Colon (tissue), 2 donors: ENCODE measurements around the gene SLC44A2.

ENCODE experiments used
- FAIRE-seq: peaks from 2 replicates; lab custom pipeline; 2012; peaks lifted over from hg19 to GRCh38; lab: Jason Lieb, UNC
- donor health status: control.
- donor health status: control.

The SLC44A2 gene

DNA sequence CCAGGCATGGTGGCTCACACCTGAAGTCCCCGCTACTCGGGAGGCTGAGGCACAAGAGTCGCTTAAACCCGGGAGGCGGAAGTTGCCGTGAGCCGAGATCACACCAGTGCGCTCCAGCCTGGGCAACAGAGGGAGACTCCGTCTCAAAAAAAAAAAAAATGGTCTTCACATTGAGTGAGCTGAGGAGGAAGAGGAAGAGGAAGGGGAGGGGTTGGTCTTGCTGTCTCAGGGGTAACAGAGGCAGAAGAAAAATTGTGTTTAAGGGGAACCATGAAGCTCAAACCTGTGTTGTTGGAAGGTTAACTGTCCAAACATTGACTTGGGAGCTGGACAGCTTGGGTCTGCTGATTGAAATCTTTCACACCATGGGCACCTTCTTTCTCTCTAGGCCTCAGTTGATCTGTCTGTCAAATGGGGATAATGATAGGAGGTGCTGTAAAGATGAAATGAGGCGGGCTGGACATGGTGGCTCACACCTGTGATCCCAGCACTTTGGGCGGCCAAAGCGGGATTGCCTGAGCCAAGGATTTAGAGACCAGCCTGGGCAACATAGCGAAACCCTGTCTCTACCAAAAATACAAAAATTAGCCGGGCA, 9.8 kb upstream of the SLC44A2 start:
- FAIRE-seq, result no peak

DNA sequence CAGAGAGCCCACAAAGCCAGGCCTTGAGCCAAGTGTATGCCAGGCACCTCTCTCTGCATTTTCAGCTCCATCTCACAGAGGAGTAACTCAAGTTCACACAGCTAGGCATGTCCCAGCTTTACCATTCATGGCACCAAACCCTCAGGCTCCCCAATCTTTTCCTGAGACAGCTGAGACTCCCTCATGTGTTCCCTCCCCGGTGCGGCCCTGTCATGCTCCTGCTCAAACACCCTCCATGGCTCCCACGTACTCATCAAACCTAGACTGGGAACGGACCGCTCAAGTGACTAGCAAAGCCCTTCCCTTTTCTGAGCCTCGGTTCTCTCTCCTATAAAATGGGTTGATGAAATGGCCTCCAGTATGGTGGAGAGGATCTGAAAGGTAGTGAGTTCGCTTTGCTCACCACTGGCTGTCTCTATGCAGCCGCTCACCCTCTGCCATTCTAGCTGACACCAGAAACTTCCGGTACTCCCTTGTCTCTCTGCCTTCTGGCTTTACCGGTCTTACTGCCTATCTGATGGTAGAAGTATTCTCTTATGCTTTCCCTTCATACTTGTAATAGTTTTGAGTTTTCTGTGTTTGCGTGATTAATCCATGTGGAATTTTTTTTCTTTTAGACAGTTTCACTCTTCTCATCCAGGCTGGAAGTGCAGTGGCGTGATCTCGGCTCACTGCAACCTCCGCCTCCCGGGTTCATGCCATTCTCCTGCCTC, 7.8 kb upstream of the SLC44A2 start:
- FAIRE-seq, result no peak

DNA sequence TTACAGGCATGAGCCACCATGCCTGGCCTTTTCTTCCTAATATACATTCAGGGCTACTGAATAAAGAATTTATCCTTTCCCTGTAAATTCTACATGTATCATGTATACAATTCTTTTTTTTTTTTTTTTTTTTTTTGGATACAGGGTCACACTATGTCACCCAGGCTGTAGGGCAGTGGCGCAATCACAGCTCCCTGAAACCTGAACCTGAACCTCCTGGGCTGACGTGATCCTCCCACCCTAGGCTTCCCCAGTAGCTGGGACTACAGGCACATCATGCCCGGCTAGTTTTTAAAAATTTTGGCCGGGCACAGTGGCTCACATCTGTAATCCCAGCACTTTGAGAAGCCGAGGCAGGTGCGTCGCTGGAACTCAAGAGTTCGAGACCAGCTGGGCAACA, 6.5 kb upstream of the SLC44A2 start:
- no peak for FAIRE-seq

DNA sequence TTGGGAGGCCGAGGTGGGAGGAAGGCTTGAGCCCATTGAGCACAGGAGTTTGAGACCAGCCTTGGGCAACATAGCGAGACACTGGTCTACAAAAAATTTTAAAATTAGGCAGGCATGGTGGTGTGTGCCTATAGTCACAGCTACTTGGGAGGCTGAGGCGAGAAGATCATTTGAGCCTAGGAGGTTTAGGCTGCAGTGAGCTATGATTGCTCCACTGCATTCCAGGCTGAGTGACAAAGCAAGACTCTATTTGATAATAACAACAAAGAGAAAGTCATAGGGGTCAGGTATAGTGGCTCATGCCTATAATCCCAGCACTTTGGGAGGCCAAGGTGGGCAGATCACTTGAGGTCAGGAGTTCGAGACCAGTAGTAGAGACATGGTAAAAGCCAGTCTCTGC, 4.6 kb upstream of the SLC44A2 start:
- no peak for FAIRE-seq

DNA sequence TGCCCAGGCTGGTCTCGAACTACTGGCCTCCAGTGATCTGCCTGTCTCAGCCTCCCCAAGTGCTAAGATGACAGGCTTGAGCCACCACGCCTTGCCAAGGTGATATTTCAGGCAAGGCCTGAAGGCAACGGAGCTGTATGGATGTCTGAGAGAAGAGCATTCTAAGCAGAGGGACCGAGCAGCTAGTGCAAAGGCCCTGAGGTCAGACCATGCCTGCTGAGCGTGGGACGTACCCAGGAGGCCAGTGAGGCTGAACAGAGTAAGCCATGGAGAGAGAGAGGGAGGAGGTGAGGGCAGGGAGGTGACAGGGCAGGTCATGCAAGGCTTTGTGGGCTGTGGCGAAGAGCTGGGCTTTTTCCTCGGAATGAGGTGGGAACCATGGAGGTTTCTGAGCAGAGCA, 3.4 kb upstream of the SLC44A2 start:
- no peak for FAIRE-seq

DNA sequence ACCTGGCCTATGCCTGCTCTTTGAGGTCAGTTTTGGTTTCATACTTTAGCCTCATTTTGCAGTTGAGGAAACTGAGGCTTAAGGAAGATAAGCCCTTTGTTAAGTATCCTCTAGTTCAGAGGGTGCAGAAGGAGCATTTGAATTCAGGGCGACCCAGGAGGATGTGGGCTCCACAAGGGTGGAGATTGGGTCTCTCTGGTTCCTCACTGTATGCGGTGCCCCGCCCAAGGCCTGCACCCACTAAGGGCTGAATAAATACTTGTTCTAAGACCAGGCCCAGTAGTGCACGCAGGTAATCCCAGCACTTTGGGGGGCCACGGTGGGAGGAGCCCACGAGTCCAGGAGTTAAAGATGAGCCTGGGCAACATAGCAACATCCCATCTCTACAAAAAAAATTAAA, 768 bp upstream of the SLC44A2 start:
- FAIRE-seq, result no peak

DNA sequence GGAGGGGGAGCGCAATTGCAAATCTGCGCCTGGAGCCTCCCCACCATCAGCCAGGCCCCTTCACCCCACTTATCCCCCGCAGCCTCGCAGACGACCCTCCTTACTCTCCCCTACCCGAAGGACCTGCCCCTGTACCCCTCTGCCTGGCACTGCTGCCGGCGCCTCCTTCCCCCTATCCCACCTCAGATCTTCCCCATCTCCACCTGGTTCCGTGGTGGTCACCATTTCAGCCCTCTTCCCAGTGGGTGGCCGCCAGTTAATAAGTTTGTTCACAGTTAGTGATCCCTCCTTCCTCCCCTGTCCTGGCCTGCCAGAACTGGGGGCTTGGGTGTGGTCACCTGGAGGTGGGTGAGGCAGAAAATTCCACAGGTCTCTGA, 397 bp downstream of the SLC44A2 start:
- no peak for FAIRE-seq

DNA sequence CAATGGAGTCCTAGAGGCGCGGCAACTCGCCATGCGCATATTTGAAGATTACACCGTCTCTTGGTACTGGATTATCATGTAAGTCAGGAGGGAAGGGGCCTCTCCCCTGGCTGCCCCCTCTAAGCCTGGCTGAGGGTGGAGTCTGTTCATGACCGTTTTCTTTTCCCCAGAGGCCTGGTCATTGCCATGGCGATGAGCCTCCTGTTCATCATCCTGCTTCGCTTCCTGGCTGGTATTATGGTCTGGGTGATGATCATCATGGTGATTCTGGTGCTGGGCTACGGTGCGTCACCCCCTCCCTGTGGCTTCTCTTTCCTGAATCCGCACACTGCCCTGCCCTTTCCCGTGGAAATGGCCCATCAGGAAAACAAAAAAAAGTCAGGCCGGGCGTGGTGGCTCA, 6.5 kb downstream of the SLC44A2 start:
- no peak for FAIRE-seq

DNA sequence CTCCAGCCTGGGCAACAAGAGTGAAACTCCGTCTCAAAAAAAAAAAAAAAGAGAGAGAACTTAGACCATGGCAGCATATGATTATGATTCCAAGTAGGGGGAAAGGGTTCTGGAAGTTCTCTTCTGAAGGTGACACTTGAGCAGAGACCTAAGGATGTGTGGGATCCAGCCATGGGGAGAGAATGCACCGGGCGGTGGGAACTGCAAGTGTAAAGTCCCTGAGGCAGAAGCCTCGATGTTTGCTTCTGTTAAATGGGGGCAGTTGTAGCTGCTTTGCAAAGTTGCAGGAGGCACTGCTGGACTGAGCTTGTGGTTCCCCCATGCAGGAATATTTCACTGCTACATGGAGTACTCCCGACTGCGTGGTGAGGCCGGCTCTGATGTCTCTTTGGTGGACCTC, 9.1 kb downstream of the SLC44A2 start:
- no peak for FAIRE-seq

DNA sequence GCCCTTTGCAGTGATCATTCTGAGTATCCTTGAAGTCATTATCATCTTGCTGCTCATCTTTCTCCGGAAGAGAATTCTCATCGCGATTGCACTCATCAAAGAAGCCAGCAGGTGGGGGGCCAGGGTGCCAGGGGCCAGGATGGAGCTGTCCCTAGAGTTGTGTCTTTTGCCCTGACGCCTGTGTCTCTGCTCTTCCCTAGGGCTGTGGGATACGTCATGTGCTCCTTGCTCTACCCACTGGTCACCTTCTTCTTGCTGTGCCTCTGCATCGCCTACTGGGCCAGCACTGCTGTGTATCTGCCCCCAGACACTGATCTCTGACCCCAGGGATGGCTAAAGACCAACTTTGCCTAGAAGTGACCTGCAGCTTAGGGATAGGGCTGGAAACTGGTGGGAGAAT, 9.6 kb downstream of the SLC44A2 start:
- FAIRE-seq, result no peak

DNA sequence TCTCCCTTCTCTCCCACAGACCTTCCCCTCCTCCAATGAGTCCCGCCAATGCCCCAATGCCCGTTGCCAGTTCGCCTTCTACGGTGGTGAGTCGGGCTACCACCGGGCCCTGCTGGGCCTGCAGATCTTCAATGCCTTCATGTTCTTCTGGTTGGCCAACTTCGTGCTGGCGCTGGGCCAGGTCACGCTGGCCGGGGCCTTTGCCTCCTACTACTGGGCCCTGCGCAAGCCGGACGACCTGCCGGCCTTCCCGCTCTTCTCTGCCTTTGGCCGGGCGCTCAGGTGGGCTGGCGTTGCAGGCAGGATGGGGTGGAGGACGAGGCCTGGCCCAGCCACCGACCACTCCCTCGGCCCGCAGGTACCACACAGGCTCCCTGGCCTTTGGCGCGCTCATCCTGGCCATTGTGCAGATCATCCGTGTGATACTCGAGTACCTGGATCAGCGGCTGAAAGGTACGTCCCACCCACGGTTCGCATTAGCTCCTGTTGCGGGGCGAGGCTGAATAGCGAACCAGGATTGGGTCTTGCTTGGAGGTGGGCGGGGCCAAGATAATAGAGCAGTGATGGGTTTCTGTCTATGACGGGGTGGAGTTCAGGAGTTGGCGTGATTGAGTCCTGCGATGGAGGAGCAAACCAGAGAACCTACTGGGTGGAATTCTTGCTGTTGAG, 11.1 kb downstream of the SLC44A2 start:
- no peak for FAIRE-seq

DNA sequence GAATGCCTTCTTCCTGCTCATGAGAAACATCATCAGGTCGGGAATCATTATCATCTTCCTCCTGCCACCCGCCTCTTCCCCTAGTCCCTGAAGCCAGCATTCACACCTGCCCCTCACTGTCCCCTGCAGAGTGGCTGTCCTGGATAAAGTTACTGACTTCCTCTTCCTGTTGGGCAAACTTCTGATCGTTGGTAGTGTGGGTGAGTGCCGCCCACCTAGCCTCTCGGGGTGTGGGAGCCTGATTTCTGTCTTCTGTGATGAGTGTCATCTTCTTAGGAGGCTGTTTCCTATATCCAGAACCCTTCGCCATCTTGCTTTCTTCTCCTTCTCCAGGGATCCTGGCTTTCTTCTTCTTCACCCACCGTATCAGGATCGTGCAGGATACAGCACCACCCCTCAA, 12.5 kb downstream of the SLC44A2 start:
- no peak for FAIRE-seq

DNA sequence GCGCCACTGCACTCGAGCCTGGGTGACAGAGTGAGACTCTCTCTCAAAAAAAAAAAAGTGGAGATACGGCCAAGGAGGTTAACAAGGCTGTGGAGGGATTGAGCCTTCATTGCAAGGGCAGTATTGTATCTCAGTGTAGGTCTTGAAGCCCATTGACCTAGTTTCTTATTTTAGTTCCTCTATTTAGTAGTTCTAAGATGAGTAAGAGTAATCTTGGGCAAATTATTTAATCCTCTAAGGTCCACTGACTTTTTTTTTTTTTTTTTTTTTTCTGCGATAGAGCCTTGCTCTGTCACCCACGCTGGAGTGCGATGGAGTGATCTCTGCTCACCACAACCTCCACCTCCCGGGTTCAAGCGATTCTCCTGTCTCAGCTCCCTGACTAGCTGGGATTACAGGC, 14.5 kb downstream of the SLC44A2 start:
- FAIRE-seq, result no peak

DNA sequence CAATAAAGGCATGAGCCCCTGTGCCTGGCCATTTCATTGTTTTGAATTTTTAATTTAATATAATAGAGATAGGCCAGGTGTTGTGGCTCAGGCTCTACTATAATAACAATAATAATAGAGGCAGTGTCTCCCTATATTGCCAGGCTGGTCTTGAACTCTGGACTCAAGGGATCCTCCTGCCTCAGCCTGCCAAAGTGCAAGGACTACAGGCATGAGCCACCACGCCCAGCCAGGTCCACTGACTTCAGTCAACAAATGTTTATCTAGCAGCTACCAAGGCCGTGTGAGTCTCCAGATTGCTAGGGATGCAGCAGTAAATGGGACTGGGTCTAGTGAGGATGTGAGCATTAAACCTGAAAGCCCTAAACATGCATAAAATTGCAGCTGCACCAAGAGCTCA, 15.0 kb downstream of the SLC44A2 start:
- no peak for FAIRE-seq

DNA sequence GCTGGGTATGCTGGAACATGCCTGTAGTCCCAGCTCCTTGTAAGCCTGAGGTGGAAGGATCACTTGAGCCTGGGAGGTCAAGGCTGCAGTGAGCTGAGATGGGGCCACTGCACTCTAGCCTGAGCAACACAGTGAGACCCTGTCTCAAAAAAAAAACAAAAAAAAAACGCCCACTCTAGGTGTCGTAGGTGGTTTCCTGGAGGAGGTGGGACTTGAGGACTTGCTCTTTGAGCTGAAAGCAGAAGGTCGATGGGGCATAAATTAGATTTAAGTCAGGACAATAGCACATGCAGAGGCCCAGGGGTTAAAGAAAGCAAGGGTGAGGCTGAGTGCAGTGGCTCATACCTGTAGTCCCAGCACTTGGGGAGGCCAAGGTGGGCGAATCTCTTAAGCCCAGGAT, 15.9 kb downstream of the SLC44A2 start:
- no peak for FAIRE-seq

DNA sequence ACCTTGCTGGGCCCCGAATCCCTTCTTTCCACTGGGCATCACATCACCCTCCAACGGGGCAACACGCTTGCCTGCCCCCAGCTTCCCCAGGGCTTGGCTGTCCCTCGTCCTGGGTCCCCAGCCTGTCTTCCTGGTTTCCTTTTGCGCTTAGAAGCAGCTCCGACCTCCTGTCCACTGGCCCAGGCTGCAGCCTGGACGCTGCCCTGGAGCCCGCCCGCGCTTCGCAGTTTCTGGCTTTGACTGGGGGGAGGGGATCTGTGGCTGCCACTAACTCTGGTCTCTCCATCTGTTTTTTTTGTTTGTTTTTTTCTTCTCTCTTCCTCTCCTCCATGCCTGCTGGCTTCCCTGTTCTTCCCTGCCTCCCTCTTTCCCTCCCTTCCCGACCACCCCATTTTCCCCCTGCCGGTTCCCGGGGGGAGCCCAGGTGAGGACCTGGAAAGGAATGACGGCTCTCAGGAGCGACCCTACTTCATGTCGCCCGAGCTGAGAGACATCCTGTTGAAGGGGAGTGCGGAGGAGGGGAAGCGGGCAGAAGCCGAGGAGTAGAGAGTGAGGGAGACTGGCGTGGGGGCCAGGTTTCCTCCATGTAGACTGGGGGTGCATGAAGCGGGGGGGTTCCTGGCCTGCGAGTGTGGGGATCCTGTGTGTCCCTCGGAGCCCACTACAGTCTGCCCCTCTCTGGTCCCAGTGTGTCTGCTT, 17.3 kb downstream of the SLC44A2 start:
- no peak for FAIRE-seq

DNA sequence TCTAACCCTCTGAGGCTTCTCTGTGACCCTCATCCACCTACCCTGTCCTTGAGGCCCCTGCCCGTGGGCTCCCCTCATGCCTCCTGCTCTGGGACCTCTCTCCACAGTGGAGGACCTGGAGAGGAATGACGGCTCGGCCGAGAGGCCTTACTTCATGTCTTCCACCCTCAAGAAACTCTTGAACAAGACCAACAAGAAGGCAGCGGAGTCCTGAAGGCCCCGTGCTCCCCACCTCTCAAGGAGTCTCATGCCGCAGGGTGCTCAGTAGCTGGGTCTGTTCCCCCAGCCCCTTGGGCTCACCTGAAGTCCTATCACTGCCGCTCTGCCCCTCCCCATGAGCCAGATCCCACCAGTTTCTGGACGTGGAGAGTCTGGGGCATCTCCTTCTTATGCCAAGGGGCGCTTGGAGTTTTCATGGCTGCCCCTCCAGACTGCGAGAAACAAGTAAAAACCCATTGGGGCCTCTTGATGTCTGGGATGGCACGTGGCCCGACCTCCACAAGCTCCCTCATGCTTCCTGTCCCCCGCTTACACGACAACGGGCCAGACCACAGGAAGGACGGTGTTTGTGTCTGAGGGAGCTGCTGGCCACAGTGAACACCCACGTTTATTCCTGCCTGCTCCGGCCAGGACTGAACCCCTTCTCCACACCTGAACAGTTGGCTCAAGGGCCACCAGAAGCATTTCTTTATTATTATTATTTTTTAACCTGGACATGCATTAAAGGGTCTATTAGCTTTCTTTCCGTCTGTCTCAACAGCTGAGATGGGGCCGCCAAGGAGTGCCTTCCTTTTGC, 18.0 kb downstream of the SLC44A2 start:
- no peak for FAIRE-seq

DNA sequence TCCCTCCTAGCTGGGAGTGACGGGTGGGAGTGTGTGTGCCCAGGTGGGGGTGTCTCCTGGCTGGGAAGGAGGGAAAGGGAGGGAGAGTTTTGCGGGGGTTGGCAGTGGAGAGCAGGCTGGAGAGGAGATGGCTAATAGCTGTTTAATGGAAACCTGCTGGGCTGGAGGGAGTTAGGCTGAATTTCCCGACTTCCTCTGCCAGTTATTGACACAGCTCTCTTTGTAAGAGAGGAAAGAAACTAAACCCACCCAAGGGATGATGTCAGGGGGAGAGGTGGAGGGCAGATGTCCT, 18.6 kb downstream of the SLC44A2 start:
- FAIRE-seq, result no peak

DNA sequence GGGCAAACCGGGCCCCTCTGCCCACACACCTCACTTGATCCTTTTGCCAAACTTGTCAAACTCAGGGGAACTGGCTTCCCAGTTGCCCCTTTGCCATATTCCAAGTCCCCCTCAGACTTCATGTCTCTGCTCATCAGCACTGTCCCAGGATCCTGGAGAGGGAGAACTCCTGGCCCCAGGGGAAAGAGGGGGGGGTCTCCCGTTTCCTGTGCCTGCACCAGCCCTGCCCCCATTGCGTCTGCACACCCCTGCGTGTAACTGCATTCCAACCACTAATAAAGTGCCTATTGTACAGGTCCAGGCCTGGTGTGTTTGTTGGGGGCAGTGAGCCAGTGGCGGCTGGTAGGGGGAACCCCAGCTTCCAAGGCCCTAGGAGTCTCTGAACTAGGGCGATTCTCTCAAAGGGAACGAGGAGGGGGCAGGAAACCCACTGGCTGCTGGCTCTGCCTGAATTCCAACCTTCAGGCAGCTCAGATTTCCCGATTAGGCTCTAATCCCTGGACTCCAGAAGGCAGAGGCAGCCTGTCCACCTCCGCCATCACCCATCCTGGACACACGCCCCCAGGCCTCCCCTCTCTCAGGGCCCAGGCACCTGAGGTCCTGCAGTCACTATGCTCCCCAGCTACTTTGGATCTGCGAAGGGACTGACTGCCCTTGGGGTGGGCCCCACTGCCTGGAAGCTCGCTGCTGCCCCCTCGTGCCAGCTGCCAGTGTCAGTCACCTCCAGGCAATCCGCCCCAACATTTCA, 19.1 kb downstream of the SLC44A2 start:
- no peak for FAIRE-seq

DNA sequence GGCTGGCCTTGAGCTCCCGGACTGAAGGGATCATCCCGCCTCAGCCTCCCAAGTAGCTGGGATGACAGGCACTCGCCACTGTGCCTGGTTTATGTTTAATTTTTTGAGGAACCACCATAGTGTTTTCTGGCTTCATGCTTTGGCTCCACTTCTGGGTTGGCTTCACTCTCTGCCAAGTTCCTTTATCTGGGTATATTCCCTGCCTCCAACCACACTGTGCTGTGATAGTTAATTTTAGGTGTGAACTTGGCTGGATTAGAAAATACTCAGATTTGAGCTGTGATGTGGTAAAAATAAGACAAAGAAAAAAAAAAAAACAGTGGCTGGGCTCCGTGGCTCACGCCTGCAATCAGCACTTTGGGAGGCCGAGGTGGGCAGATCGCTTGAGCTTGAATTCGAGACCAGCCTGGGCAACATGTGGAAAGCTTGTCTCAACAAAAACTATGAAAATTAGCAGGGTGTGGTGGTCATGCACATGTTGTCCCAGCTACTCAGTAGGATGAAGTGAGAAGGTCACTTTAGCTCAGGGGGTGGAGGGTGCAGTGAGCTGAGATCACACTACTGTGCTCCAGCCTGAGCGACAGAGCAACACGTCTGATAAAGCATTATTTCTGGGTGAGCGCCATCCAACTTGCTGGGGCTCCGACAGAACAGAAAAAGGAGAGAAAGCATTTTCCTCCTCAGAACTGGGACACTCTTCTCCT, 21.3 kb downstream of the SLC44A2 start:
- no peak for FAIRE-seq

DNA sequence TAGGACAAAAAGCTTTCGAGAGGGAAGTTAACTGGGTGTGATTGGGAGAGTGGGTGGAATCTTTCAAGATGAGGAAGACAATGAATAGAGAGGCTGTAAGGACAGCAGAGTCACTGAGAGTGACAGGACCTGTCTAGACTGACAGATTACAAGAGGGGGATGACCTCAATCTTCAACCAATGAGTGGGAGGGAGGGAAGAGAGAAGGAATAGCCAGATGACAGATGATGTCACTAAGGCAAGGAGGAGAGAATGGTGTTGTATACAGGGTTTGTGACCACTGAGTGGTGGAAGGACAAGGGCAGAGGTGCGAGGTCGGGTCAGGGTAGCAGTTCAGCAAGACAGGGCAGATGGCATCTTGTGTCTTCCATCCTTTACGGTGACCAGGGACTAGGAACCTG, 23.0 kb downstream of the SLC44A2 start:
- no peak for FAIRE-seq
